GM13977 (cell line): ENCODE measurements around the gene MTURN.

Experiments
- DNase-seq: peaks from one replicate; pipeline ENCODE4 v3.0.0; 2012; ENCODE audit warnings: low spot score
- in situ Hi-C: fragments of 300-500 bp; cut with MboI; formaldehyde crosslinking; loops from one replicate; pipeline ENCODE4 v1.12.0; 2022; ENCODE audit warnings: low sequenced_read_pairs, low pct_unique_long_range_greater_than_20kb, mixed read lengths, inconsistent platforms; ENCODE audit not compliant: unreplicated experiment
- TF ChIP-seq, protein P1 (sequence below): IDR thresholded peaks from 2 replicates; pipeline ENCODE4 v1.5.1; 2012; ENCODE audit warnings: mild to moderate bottlenecking, control low read depth; ENCODE audit not compliant: insufficient read depth; ENCODE audit errors: extremely low read depth, missing control alignments

Gene MTURN

GRCh38 chr7:30115709-30116297 lies 19.0 kb upstream of the MTURN start:
- DNase-seq: no peak
- TF ChIP-seq, protein P1, sequence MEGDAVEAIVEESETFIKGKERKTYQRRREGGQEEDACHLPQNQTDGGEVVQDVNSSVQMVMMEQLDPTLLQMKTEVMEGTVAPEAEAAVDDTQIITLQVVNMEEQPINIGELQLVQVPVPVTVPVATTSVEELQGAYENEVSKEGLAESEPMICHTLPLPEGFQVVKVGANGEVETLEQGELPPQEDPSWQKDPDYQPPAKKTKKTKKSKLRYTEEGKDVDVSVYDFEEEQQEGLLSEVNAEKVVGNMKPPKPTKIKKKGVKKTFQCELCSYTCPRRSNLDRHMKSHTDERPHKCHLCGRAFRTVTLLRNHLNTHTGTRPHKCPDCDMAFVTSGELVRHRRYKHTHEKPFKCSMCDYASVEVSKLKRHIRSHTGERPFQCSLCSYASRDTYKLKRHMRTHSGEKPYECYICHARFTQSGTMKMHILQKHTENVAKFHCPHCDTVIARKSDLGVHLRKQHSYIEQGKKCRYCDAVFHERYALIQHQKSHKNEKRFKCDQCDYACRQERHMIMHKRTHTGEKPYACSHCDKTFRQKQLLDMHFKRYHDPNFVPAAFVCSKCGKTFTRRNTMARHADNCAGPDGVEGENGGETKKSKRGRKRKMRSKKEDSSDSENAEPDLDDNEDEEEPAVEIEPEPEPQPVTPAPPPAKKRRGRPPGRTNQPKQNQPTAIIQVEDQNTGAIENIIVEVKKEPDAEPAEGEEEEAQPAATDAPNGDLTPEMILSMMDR: no peak
- in situ Hi-C loops: no loop called here

DNA sequence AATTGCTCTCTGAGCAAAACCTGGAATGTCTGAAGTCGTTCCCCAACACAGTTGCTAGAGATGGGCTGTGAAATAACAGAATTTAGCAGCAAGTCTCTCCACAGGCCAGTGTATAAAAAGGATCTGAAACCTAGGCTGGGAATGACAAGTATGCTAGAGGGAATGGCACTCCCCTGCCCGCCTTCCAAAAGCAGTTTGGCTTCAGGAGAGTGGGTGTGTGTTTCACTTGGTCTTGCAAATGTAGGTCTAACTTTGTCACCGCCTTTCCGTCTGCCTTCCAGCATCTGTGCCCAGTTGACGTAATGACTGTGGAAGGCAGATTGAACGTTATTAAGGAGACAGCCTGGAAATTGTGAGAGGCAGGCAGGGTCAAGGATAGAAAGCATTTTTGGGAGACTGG lies 18.0 kb upstream of the MTURN start:
- TF ChIP-seq, protein P1: no peak
- DNase-seq: no peak
- in situ Hi-C loops: no loop called here

DNA sequence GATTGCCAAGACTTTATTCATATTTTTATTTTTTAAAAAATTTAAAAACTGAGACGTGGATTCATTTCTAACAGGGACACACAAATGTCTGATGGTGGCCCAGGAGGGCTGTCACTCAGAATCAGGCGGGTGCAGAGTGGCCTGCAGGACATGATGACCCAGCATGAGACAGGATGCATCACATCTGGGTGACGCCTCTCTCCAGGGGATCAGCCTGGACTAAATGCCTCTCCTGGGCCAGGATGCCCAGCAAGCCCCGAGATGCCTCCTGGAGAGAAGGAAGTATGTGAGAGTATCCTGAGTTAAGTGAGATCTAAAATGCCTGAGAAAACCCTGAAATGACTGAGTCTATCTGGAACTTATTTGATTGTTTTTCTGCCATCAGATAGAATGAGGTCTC lies 16.9 kb upstream of the MTURN start:
- in situ Hi-C loops: no loop called here
- TF ChIP-seq, protein P1: no peak
- DNase-seq: no peak

GRCh38 chr7:30119890-30120577 lies 14.8 kb upstream of the MTURN start:
- no peak for DNase-seq
- in situ Hi-C loops: no loop called here
- TF ChIP-seq, protein P1: no peak

GRCh38 chr7:30133736-30134610 lies 813 bp upstream of the MTURN start:
- TF ChIP-seq, protein P1: no peak
- in situ Hi-C loops: no loop called here

DNA sequence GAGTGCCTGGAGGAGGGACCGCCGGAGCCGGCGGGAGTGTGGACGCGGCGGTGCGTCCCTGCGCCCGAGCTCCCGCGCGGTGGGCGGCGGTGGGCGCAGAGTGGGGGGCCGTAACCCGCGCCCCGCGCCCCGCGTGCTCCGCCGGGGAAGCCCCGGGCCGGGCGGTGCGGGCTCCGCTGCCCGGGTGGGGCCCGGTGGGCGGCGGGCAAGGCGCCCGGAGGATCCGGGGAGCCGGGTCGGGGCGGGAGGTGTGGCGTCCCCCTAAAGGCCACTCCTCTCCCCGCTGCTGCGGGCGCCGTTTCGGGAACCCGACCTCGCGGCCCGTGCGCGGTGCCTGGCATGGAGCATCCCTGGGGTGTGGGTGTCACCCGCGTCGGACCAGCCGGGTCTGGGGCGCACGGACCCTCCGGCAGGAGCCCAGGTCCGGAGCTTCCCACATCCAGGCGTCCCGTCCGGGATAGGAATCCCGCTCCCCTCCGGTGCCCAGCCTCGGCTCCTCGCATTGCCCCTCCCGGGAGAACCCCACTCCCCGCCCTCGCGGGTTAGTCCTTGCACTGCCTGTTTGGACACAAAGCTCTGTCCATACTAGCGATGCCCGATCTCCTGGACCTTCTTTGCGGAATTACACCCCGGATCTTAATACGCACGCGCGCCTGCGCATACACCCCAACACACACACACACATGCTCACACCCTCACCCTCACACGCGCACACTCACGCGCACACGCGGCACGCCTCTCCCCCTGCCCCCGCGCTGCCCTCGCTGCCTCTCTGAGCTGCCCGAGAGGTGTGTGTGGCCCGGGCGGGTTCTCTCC lies 723 bp downstream of the MTURN start:
- peak; percentile 70 for DNase-seq
- in situ Hi-C loops: no loop called here
- TF ChIP-seq, protein P1: no peak

More at GRCh38 chr7:30133736-30134610, 813 bp upstream of the MTURN start:
- no peak for DNase-seq
